Neural cell (in vitro differentiated cells): ENCODE results near the gene CNNM2. TPM values are rescaled to one million over a fixed set of nuclear protein-coding genes. Genes with fewer than 3 reads are reported as not detected.

ENCODE experiments used
- H2AFZ ChIP-seq: fragments of 200-600, 300-800 bp; sonication (generic), shearing (Covaris generic); 2 replicates; pipeline ENCODE4 v1.6.0; 2014; ENCODE audit warnings: low read depth, mild to moderate bottlenecking, antibody characterized with exemption, low read length, moderate library complexity
- H3F3A ChIP-seq: fragments of 200-600 bp; shearing (Covaris generic); 2 replicates; pipeline ENCODE4 v1.6.1; 2016; ENCODE audit warnings: mild to moderate bottlenecking, moderate library complexity, mixed read lengths, antibody characterized with exemption, low read length; ENCODE audit not compliant: insufficient read depth, poor library complexity, severe bottlenecking
- H3K27ac ChIP-seq: fragments of 200-600, 300-800 bp; sonication (generic), shearing (Covaris generic); 2 replicates; pipeline ENCODE4 v1.5.1; 2014; ENCODE audit warnings: mild to moderate bottlenecking, low read length, moderate library complexity
- H3K27me3 ChIP-seq: fragments of 300-800, 200-600 bp; sonication (generic), shearing (Covaris generic); 2 replicates; pipeline ENCODE4 v1.6.0; 2014; ENCODE audit warnings: mild to moderate bottlenecking, low read depth, low read length, moderate library complexity; ENCODE audit not compliant: insufficient read depth
- H3K36me3 ChIP-seq: fragments of 300-800, 200-600 bp; sonication (generic), shearing (Covaris generic); 2 replicates; pipeline ENCODE4 v1.5.1; 2014; ENCODE audit warnings: mild to moderate bottlenecking, antibody characterized with exemption, low read length, moderate library complexity; ENCODE audit not compliant: insufficient read depth
- H3K4me2 ChIP-seq: fragments of 300-800, 200-600 bp; sonication (generic), shearing (Covaris generic); 2 replicates; pipeline ENCODE4 v1.6.0; 2014; ENCODE audit warnings: mild to moderate bottlenecking, low read length
- H3K4me3 ChIP-seq: fragments of 300-800, 200-600 bp; sonication (generic), shearing (Covaris generic); 2 replicates; pipeline ENCODE4 v1.5.1; 2014; ENCODE audit warnings: mild to moderate bottlenecking, low read length, moderate library complexity
- H3K79me2 ChIP-seq: fragments of 200-600 bp; shearing (Covaris generic); replicated peaks from 2 replicates; pipeline ENCODE4 v1.6.0; 2014; ENCODE audit warnings: mild to moderate bottlenecking, low read length, moderate library complexity; ENCODE audit not compliant: insufficient read depth
- H3K9ac ChIP-seq: fragments of 300-800, 200-600 bp; sonication (generic), shearing (Covaris generic); 2 replicates; pipeline ENCODE4 v1.6.1; 2016; ENCODE audit warnings: mild to moderate bottlenecking, low read length, mixed read lengths
- H3K9me2 ChIP-seq: fragments of 200-600 bp; shearing (Covaris generic); 2 replicates; pipeline ENCODE4 v1.6.1; 2016; ENCODE audit warnings: mild to moderate bottlenecking, low read length, mixed read lengths; ENCODE audit not compliant: insufficient read depth
- H3K9me3 ChIP-seq: fragments of 200-600, 300-800 bp; sonication (generic), shearing (Covaris generic); 2 replicates; pipeline ENCODE4 v1.6.1; 2016; ENCODE audit warnings: mild to moderate bottlenecking, mixed run types, low read length, moderate library complexity, mixed read lengths
- H4K20me1 ChIP-seq: fragments of 200-600 bp; shearing (Covaris generic); 2 replicates; pipeline ENCODE4 v1.6.1; 2016; ENCODE audit warnings: mild to moderate bottlenecking, mixed run types; ENCODE audit not compliant: insufficient read depth
- CTCF ChIP-seq: fragments of 450-650 bp; IDR thresholded peaks from 2 replicates; pipeline ENCODE4 v1.5.1; 2014; ENCODE audit warnings: antibody characterized with exemption, mild to moderate bottlenecking, moderate library complexity; ENCODE audit not compliant: poor library complexity, severe bottlenecking
- EP300 ChIP-seq: fragments of 450-650 bp; conservative IDR thresholded peaks from 2 replicates; pipeline ENCODE4 v1.6.1; 2014; ENCODE audit warnings: antibody characterized with exemption, mild to moderate bottlenecking, moderate library complexity; ENCODE audit not compliant: poor library complexity, severe bottlenecking
- EZH2 ChIP-seq: fragments of 200-600, 300-800 bp; shearing (Covaris generic), sonication (generic); IDR thresholded peaks from 2 replicates; pipeline ENCODE4 v1.6.1; 2014; ENCODE audit warnings: antibody characterized with exemption, low read length, borderline replicate concordance, mild to moderate bottlenecking; ENCODE audit not compliant: insufficient read depth, poor library complexity, severe bottlenecking
- MXI1 ChIP-seq: fragments of 450-650 bp; conservative IDR thresholded peaks from 2 replicates; pipeline ENCODE4 v1.6.1; 2014; ENCODE audit warnings: antibody characterized with exemption, mild to moderate bottlenecking; ENCODE audit not compliant: poor library complexity, severe bottlenecking
- POLR2AphosphoS5 ChIP-seq: IDR thresholded peaks from 2 replicates; pipeline ENCODE4 v1.6.1; 2012
- RAD21 ChIP-seq: fragments of 450-650 bp; conservative IDR thresholded peaks from 2 replicates; pipeline ENCODE4 v1.6.1; 2014; ENCODE audit warnings: antibody characterized with exemption, mild to moderate bottlenecking, moderate library complexity
- REST ChIP-seq: IDR thresholded peaks from 2 replicates; pipeline ENCODE4 v1.6.1; 2012; ENCODE audit warnings: borderline replicate concordance
- SMC3 ChIP-seq: fragments of 450-650 bp; conservative IDR thresholded peaks from 2 replicates; pipeline ENCODE4 v1.6.1; 2014; ENCODE audit warnings: antibody characterized with exemption, mild to moderate bottlenecking, moderate library complexity; ENCODE audit not compliant: poor library complexity
- TAF1 ChIP-seq: IDR thresholded peaks from 2 replicates; pipeline ENCODE4 v1.6.1; 2012; ENCODE audit warnings: low read depth
- polyA plus RNA-seq: library from polyadenylated mRNA; depleted of rRNA; stranded (reverse); fragments of >200 nt; gene quantifications from 2 replicates; pipeline ENCODE4 v1.2.3, GENCODE V29; 2014

Gene CNNM2
- polyA plus RNA-seq, 1 donor from 2014 or later: 5.0 TPM

GRCh38 chr10:103078676-103079075 lies 160.6 kb downstream of the CNNM2 start:
- Histone ChIP-seq H3K4me2 (no peak overlapping the region), H3K4me3 (no peak overlapping the region), H3F3A (no peaks in the 10 kb centered on the region), H3K9me2 (no peaks in the 10 kb centered on the region), H3K27me3 (no peaks in the 10 kb centered on the region), H3K36me3 (peaks cover 6% of the 10 kb centered on the region), H3K79me2 (no peaks in the 10 kb centered on the region), H3K9ac (no peak overlapping the region), H4K20me1 (no peaks in the 10 kb centered on the region), H3K27ac (no peak overlapping the region), H2AFZ (no peak overlapping the region), H3K9me3 (no peaks in the 10 kb centered on the region)
- TF ChIP-seq MXI1 (no peak), REST (no peak), SMC3 (no peak), RAD21 (no peak), POLR2AphosphoS5 (no peak), EZH2 (no peak), EP300 (no peak), CTCF (no peak), TAF1 (no peak)

GRCh38 chr10:103079100-103079499 lies 161.0 kb downstream of the CNNM2 start:
- TF ChIP-seq SMC3: no peak
- TF ChIP-seq MXI1: no peak
- no peak for TF ChIP-seq POLR2AphosphoS5
- no peak for TF ChIP-seq EZH2
- no peak for TF ChIP-seq CTCF
- no peak for TF ChIP-seq RAD21
- no peak for TF ChIP-seq EP300
- no peak for TF ChIP-seq REST
- TF ChIP-seq TAF1: no peak
- no peak overlapping the region for H3K4me3 ChIP-seq
- no peak overlapping the region for H3K27ac ChIP-seq
- no peaks in the 10 kb centered on the region for H4K20me1 ChIP-seq
- H3K79me2 ChIP-seq: no peaks in the 10 kb centered on the region
- H3K9ac ChIP-seq: no peak overlapping the region
- H3F3A ChIP-seq: no peaks in the 10 kb centered on the region
- H3K9me3 ChIP-seq: no peaks in the 10 kb centered on the region
- no peak overlapping the region for H2AFZ ChIP-seq
- no peaks in the 10 kb centered on the region for H3K27me3 ChIP-seq
- H3K36me3 ChIP-seq: peaks cover 6% of the 10 kb centered on the region
- H3K9me2 ChIP-seq: no peaks in the 10 kb centered on the region
- H3K4me2 ChIP-seq: no peak overlapping the region
